Measurements from ENCODE around the gene DDN.

The DDN gene

GRCh38 chr12:48973941-48974673 is 25.1 kb downstream of the DDN start:
- H3K4me3 Mint-ChIP-seq, result no peak overlapping the region
- peaks cover 87% of the 10 kb centered on the region for H3K27me3 Mint-ChIP-seq
- no peak overlapping the region for H3K27ac Mint-ChIP-seq
- peak; percentile 65 for DNase-seq
- H3K4me1 Mint-ChIP-seq (ENCODE audit: low read depth), result peaks cover 58% of the 10 kb centered on the region
- no peaks in the 10 kb centered on the region for H3K36me3 Mint-ChIP-seq (ENCODE audit: low read depth)
- no peaks in the 10 kb centered on the region for H3K9me3 Mint-ChIP-seq

- Mint-ChIP-seq H3K27ac (no peak overlapping the region), H3K4me3 (no peak overlapping the region), H3K27me3 (peaks cover 86% of the 10 kb centered on the region), H3K9me3 (no peaks in the 10 kb centered on the region), H3K36me3 (ENCODE audit: low read depth) (no peaks in the 10 kb centered on the region), H3K4me1 (ENCODE audit: low read depth) (peaks cover 57% of the 10 kb centered on the region)
- no peak for DNase-seq
Observed at GRCh38 chr12:48973531-48973930, 25.6 kb downstream of the DDN start.

GRCh38 chr12:48972952-48973483 is 26.2 kb downstream of the DDN start:
- H3K36me3 Mint-ChIP-seq (ENCODE audit: low read depth), result no peaks in the 10 kb centered on the region

GRCh38 chr12:48972213-48972951 is 26.8 kb downstream of the DDN start:
- no peaks in the 10 kb centered on the region for H3K36me3 Mint-ChIP-seq (ENCODE audit: low read depth)
- H3K27ac Mint-ChIP-seq, result no peak overlapping the region
- H3K27me3 Mint-ChIP-seq, result peaks cover 82% of the 10 kb centered on the region
- peak overlapping the region; percentile 23 for H3K4me3 Mint-ChIP-seq
- no peaks in the 10 kb centered on the region for H3K9me3 Mint-ChIP-seq
- peaks cover 52% of the 10 kb centered on the region for H3K4me1 Mint-ChIP-seq (ENCODE audit: low read depth)
- peak; percentile 65 for DNase-seq

More at GRCh38 chr12:48972952-48973483, 26.2 kb downstream of the DDN start:
- no peak for DNase-seq
- Mint-ChIP-seq H3K4me3 (no peak overlapping the region), H3K4me1 (ENCODE audit: low read depth) (peaks cover 57% of the 10 kb centered on the region), H3K9me3 (no peaks in the 10 kb centered on the region), H3K27me3 (peaks cover 88% of the 10 kb centered on the region), H3K27ac (no peak overlapping the region)

- peaks cover 43% of the 10 kb centered on the region for H3K4me1 Mint-ChIP-seq (ENCODE audit: low read depth)
- H3K9me3 Mint-ChIP-seq, result no peaks in the 10 kb centered on the region
- H3K4me3 Mint-ChIP-seq, result peak overlapping the region; percentile 44
- no peaks in the 10 kb centered on the region for H3K36me3 Mint-ChIP-seq (ENCODE audit: low read depth)
- no peak overlapping the region for H3K27ac Mint-ChIP-seq
- H3K27me3 Mint-ChIP-seq, result peaks cover 70% of the 10 kb centered on the region
- DNase-seq, result no peak
Observed at GRCh38 chr12:48970702-48971334, 28.4 kb downstream of the DDN start.

- Mint-ChIP-seq H3K4me3 (no peak overlapping the region), H3K27ac (no peak overlapping the region), H3K27me3 (peaks cover 62% of the 10 kb centered on the region), H3K9me3 (no peaks in the 10 kb centered on the region), H3K4me1 (ENCODE audit: low read depth) (peaks cover 43% of the 10 kb centered on the region), H3K36me3 (ENCODE audit: low read depth) (no peaks in the 10 kb centered on the region)
- peak; percentile 61 for DNase-seq
Observed at GRCh38 chr12:48969833-48970701, 29.1 kb downstream of the DDN start.

GRCh38 chr12:48969160-48969771 is 29.9 kb downstream of the DDN start:
- H3K27ac Mint-ChIP-seq, result no peak overlapping the region
- DNase-seq, result no peak
- H3K36me3 Mint-ChIP-seq (ENCODE audit: low read depth), result no peaks in the 10 kb centered on the region
- peaks cover 56% of the 10 kb centered on the region for H3K27me3 Mint-ChIP-seq
- no peaks in the 10 kb centered on the region for H3K9me3 Mint-ChIP-seq
- no peak overlapping the region for H3K4me3 Mint-ChIP-seq
- H3K4me1 Mint-ChIP-seq (ENCODE audit: low read depth), result peaks cover 43% of the 10 kb centered on the region

- no peak for DNase-seq
Observed at GRCh38 chr12:48968467-48968866, 30.7 kb downstream of the DDN start.

GRCh38 chr12:48967991-48968390 is 31.2 kb downstream of the DDN start:
- peaks cover 42% of the 10 kb centered on the region for H3K4me1 Mint-ChIP-seq (ENCODE audit: low read depth)
- DNase-seq, result no peak
- no peaks in the 10 kb centered on the region for H3K36me3 Mint-ChIP-seq (ENCODE audit: low read depth)
- H3K9me3 Mint-ChIP-seq, result no peaks in the 10 kb centered on the region
- H3K27ac Mint-ChIP-seq, result no peak overlapping the region
- no peak overlapping the region for H3K4me3 Mint-ChIP-seq
- peaks cover 44% of the 10 kb centered on the region for H3K27me3 Mint-ChIP-seq

More at GRCh38 chr12:48968467-48968866, 30.7 kb downstream of the DDN start:
- Mint-ChIP-seq H3K9me3 (no peaks in the 10 kb centered on the region), H3K27me3 (peaks cover 48% of the 10 kb centered on the region), H3K4me1 (ENCODE audit: low read depth) (peaks cover 43% of the 10 kb centered on the region), H3K27ac (no peak overlapping the region), H3K36me3 (ENCODE audit: low read depth) (no peaks in the 10 kb centered on the region), H3K4me3 (no peak overlapping the region)

- Mint-ChIP-seq H3K36me3 (ENCODE audit: low read depth) (no peaks in the 10 kb centered on the region), H3K4me1 (ENCODE audit: low read depth) (peaks cover 28% of the 10 kb centered on the region), H3K4me3 (no peak overlapping the region), H3K27ac (no peak overlapping the region), H3K27me3 (peaks cover 27% of the 10 kb centered on the region), H3K9me3 (no peaks in the 10 kb centered on the region)
- DNase-seq, result no peak
Observed at GRCh38 chr12:48966177-48966895, 32.8 kb downstream of the DDN start.

- DNase-seq, result no peak
- Mint-ChIP-seq H3K27ac (no peak overlapping the region), H3K4me3 (no peak overlapping the region), H3K9me3 (no peaks in the 10 kb centered on the region), H3K36me3 (ENCODE audit: low read depth) (no peaks in the 10 kb centered on the region), H3K27me3 (peaks cover 17% of the 10 kb centered on the region), H3K4me1 (ENCODE audit: low read depth) (peaks cover 18% of the 10 kb centered on the region)
Observed at GRCh38 chr12:48965298-48965838, 33.8 kb downstream of the DDN start.

- H3K27ac Mint-ChIP-seq, result no peak overlapping the region
- no peak for DNase-seq
- no peaks in the 10 kb centered on the region for H3K9me3 Mint-ChIP-seq
- H3K27me3 Mint-ChIP-seq, result peaks cover 4% of the 10 kb centered on the region
- peaks cover 4% of the 10 kb centered on the region for H3K36me3 Mint-ChIP-seq (ENCODE audit: low read depth)
- H3K4me3 Mint-ChIP-seq, result no peak overlapping the region
- peaks cover 6% of the 10 kb centered on the region for H3K4me1 Mint-ChIP-seq (ENCODE audit: low read depth)
Observed at GRCh38 chr12:48961801-48962200, 37.4 kb downstream of the DDN start.

- Mint-ChIP-seq H3K4me1 (ENCODE audit: low read depth) (peaks cover 11% of the 10 kb centered on the region), H3K36me3 (ENCODE audit: low read depth) (peaks cover 9% of the 10 kb centered on the region), H3K27ac (no peak overlapping the region), H3K4me3 (no peak overlapping the region), H3K27me3 (peaks cover 4% of the 10 kb centered on the region), H3K9me3 (no peaks in the 10 kb centered on the region)
- no peak for DNase-seq
Observed at GRCh38 chr12:48961331-48961730, 37.8 kb downstream of the DDN start.
